DND-41 (cell line): ENCODE measurements around the gene CXXC4.

Source experiments
- ATAC-seq: fragments of 200-7000 bp; cut with Tn5 transposase; 3 replicates; pipeline ENCODE4 v1.9.1; 2021; ENCODE audit warnings: low read depth; ENCODE audit not compliant: insufficient read depth
- DNase-seq: peaks from one replicate; pipeline ENCODE4 v3.0.0-alpha.2; 2020
- H2AFZ ChIP-seq: 2 replicates; pipeline ENCODE4 v1.6.0; 2012; ENCODE audit warnings: low read depth, low read length
- H3K27ac ChIP-seq: 2 replicates; pipeline ENCODE4 v1.5.1; 2012; ENCODE audit warnings: low read length, inconsistent platforms
- H3K27me3 ChIP-seq: fragments of 200-600 bp; sonication (generic); 2 replicates; pipeline ENCODE4 v1.6.0; 2012; ENCODE audit warnings: low read length, mild to moderate bottlenecking, inconsistent platforms; ENCODE audit not compliant: insufficient read depth, poor library complexity
- H3K36me3 ChIP-seq: 2 replicates; pipeline ENCODE4 v1.5.1; 2012; ENCODE audit warnings: low read length, inconsistent platforms; ENCODE audit not compliant: insufficient read depth
- H3K4me1 ChIP-seq: 2 replicates; pipeline ENCODE4 v1.5.1; 2012; ENCODE audit warnings: mild to moderate bottlenecking, low read length; ENCODE audit not compliant: insufficient read depth
- H3K4me2 ChIP-seq: 2 replicates; pipeline ENCODE4 v1.6.0; 2012; ENCODE audit warnings: mild to moderate bottlenecking, moderate library complexity, low read length, inconsistent platforms; ENCODE audit not compliant: insufficient read depth
- H3K4me3 ChIP-seq, 2 experiments: fragments of 200-600 bp in 1 of 2; shearing (Covaris generic) in 1 of 2; 2 replicates each; pipeline ENCODE4 v1.5.1; 2012 to 2016; ENCODE audit warnings: inconsistent platforms in 2 of 2, low read length in 2 of 2, mild to moderate bottlenecking in 2 of 2, low read depth in 1 of 2, moderate library complexity in 1 of 2
- H3K79me2 ChIP-seq: 2 replicates; pipeline ENCODE4 v1.6.0; 2012; ENCODE audit warnings: low read length, inconsistent platforms; ENCODE audit not compliant: insufficient read depth
- H3K9ac ChIP-seq: 2 replicates; pipeline ENCODE4 v1.6.0; 2012; ENCODE audit warnings: low read depth, mild to moderate bottlenecking, inconsistent platforms, low read length, moderate library complexity
- H3K9me3 ChIP-seq: 2 replicates; pipeline ENCODE4 v1.5.1; 2012; ENCODE audit warnings: low read length, moderate library complexity, mild to moderate bottlenecking, inconsistent platforms; ENCODE audit not compliant: insufficient read depth, severe bottlenecking
- H4K20me1 ChIP-seq: 2 replicates; pipeline ENCODE4 v1.6.0; 2012; ENCODE audit warnings: low read length; ENCODE audit not compliant: insufficient read depth
- CTCF ChIP-seq: IDR thresholded peaks from 2 replicates; pipeline ENCODE4 v1.5.1; 2012; ENCODE audit warnings: borderline replicate concordance, low read length, moderate library complexity, mild to moderate bottlenecking; ENCODE audit not compliant: poor library complexity, severe bottlenecking; ENCODE audit errors: extremely low read depth
- EZH2 ChIP-seq: IDR thresholded peaks from 3 replicates; pipeline ENCODE4 v1.6.1; 2012; ENCODE audit warnings: borderline replicate concordance, low read depth, mild to moderate bottlenecking, moderate library complexity, low read length, inconsistent platforms; ENCODE audit not compliant: severe bottlenecking

CXXC4 gene

DNA sequence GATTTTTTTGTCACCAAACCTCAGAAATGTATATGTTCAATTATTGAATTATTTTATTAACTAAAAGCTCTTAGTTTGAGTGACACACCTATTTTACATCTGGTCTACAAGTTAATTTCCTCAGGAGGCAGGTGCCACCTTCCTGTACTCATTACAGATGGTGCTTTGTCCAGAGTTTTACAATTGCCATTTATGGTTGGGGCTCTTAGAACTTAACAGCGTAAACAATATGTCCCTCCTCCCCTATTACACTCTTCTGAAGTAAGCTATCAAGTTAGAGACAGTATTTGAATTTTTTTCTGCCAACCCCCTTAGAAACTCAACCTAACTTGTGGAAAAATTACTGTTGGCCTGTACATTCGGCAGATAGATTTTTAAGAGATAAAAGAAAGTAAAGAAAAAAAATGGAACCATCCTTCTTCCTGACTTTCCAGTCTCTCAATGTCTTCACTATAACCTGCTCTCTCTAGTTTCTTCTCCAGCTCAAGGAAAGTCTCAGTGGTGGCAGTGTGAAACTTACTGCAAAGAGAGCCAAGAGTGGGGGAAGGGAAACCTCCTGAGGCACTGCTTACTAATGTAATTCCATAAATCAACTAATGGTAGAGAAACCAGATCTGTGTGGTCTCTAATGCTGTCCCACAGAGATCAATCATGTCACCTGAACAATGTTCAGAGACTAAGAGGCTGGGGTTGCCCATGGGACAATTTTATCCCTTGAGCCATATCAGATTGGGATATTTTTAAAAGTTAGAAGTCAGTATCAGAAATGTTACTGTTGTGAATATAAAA lies 7.8 kb downstream of the CXXC4 start:
- DNase-seq (no peak), ATAC-seq (no peak)
- H3K27me3 ChIP-seq, result peaks cover 10% of the 10 kb centered on the region
- no peak for TF ChIP-seq EZH2
- TF ChIP-seq CTCF, result no peak
- H4K20me1 ChIP-seq, result no peaks in the 10 kb centered on the region
- H3K4me1 ChIP-seq, result peaks cover 16% of the 10 kb centered on the region
- H3K9ac ChIP-seq, result no peak overlapping the region
- no peak overlapping the region for H3K4me3 ChIP-seq
- H3K27ac ChIP-seq, result no peak overlapping the region
- H3K79me2 ChIP-seq, result no peaks in the 10 kb centered on the region
- H3K4me2 ChIP-seq, result no peak overlapping the region
- H3K36me3 ChIP-seq, result no peaks in the 10 kb centered on the region
- H3K9me3 ChIP-seq, result no peaks in the 10 kb centered on the region
- no peak overlapping the region for H2AFZ ChIP-seq

DNA sequence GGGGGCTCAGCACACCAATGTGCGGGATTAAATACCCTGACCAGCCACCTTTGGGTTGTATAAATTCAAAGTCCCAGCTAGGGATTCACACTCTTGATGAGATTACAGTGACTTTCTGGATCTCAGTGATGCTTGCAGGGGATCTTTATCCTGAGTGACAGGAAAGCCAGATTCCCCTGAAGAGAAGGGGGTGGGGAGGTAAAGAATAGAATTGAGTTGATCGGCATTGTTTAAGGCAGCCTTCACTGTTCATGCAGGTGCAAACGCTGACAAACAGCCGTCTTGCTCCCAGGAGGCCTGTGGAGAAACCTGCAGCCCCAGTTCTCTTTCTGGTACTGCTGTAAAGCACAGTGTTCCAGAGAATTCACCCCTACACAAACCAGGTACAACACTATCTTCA lies 19.0 kb downstream of the CXXC4 start:
- no peak overlapping the region for H3K4me3 ChIP-seq
- no peaks in the 10 kb centered on the region for H3K9me3 ChIP-seq
- no peak overlapping the region for H3K27ac ChIP-seq
- ATAC-seq (no peak), DNase-seq (no peak)
- no peak overlapping the region for H2AFZ ChIP-seq
- no peaks in the 10 kb centered on the region for H3K27me3 ChIP-seq
- H3K4me1 ChIP-seq, result no peaks in the 10 kb centered on the region
- no peaks in the 10 kb centered on the region for H3K79me2 ChIP-seq
- no peaks in the 10 kb centered on the region for H3K36me3 ChIP-seq
- H3K9ac ChIP-seq, result no peak overlapping the region
- H3K4me2 ChIP-seq, result no peak overlapping the region
- TF ChIP-seq EZH2, result no peak
- no peak for TF ChIP-seq CTCF
- no peaks in the 10 kb centered on the region for H4K20me1 ChIP-seq

DNA sequence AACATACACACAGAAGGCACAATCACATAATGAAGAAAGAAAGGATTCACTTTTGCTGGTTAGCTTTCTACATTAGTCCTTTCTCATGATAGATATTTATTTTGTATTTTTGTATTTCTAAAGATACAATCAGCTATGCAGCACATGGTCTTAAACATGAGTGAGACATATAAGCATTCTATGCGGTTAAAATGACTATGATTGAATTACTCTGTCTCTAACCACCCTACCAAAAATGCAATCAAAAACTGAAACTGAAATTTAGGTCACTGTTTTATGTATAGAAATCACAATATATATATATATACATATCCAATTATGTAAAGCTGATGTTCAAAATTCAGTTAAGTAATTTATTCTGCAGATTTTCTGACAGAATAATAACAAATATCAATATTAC lies 21.9 kb downstream of the CXXC4 start:
- Histone ChIP-seq H3K4me1 (no peaks in the 10 kb centered on the region), H3K4me2 (no peak overlapping the region), H3K9me3 (no peaks in the 10 kb centered on the region), H3K27ac (no peak overlapping the region), H3K36me3 (no peaks in the 10 kb centered on the region), H2AFZ (no peak overlapping the region), H3K27me3 (no peaks in the 10 kb centered on the region), H4K20me1 (no peaks in the 10 kb centered on the region), H3K79me2 (no peaks in the 10 kb centered on the region), H3K4me3 (no peak overlapping the region), H3K9ac (no peak overlapping the region)
- ATAC-seq, result no peak
- TF ChIP-seq EZH2 (no peak), CTCF (no peak)
- DNase-seq, result no peak
